HG02943 (cell line): ENCODE results near the gene FTO.
A peak's percentile ranks its signal among the peaks of the same experiment; 100 is the strongest.
"Not testable (repeated sequence)": the region's sequence is repeated elsewhere in the genome, so short reads cannot be mapped to it uniquely, and the experiment has no call there.

ENCODE experiments used
- ATAC-seq: cut with Tn5 transposase; IDR thresholded peaks from one replicate; pipeline ENCODE4 v1.9.1; 2021; ENCODE audit warnings: mild to moderate bottlenecking, low read depth, moderate library complexity; ENCODE audit not compliant: unreplicated experiment

The FTO gene

GRCh38 chr16:53703590-53704444, at the start of gene FTO, which contains the start of gene RPGRIP1L:
FTO (plus strand) TSS chr16:53704156.
RPGRIP1L (minus strand) TSS chr16:53703859; CDS start chr16:53700723, 3,136 bp downstream.
- peak; percentile 99 for ATAC-seq

DNA sequence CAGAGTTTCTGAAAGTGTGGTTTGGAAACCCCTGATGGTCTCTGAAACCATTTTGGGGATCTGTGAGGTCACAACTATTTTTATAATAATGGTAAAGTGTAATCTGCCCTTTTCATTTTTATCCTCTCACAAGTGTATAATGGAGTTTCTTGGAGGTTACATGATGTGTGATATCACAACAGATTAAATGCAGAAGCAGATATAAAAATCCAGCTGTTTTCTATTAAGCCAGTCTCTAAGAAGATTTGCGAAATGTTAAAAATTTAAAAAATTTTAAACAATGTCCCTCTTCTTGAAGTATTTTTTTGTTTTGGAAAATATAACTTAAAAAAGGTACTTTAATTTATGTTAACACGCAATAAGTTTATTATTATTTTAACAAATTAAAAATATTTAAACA, 49.0 kb upstream of the FTO start:
- ATAC-seq, result no peak

- no peak for ATAC-seq
Measured at GRCh38 chr16:53662072-53662471, 41.9 kb upstream of the FTO start.

- no peak for ATAC-seq
Measured at GRCh38 chr16:53664724-53665345, 39.1 kb upstream of the FTO start.

DNA sequence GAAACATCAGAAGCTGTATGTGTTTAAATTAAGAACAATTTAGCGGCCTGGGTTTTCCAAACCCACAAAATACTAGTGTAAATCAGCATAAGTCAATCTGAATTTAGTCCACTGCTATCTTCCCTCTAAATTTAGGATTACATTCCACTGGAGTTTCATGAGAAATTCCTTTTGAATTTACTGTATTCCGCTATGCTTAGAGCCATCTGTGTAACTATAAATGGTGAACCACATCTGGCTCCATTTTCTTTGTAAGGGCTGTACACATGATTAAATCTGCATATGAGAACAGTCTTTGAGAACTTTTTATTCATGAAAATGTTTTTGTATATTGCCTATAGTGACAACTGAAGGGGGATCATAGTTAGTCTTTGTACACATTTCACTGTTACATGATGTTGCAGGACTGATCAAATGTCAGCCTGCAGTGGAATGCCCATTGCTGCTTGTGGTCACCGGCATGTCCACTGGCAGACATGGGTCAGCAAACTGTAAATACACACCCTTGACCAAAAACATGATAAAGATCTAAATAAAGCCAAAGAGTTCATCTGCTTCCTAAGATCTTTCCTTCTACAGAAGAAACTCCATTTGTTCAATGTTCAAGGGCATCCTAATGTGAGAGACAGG, 37.1 kb upstream of the FTO start:
- no peak for ATAC-seq

DNA sequence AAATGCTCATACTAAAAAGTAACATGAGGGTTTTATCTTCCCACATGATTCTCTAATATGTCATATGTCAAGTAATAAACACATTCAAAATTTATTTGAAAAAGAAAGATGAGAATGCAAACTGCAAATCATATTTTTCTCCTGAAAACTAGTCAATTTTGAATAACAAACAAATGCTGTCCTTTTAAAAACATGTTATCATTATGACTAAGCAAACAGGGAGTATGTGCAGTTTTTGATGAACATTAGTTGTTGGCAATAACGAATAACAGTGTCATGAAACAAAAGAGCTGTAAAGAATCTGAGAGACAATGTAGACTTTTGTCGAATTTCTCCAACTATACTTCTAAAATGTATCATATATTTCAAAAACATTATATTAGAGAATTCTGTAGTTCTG, 35.1 kb upstream of the FTO start:
- ATAC-seq, result no peak

DNA sequence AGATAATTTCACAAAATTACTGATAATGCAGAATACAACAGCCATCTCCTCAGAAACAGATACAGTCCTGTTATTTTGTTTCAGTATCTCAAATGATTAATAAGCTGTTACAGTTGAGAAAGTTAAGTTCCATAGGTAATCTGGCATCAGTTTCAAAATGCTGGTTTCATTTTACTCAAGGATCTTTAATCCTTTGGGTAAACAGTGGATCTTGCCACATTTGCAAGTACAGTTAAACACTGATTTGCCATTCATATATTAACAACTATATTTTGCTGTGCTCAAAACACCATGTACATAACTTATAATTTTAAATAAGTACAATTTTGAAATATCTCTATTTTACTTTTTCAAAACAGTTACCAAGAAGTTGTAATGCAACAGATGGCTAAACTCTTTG, 31.5 kb upstream of the FTO start:
- no peak for ATAC-seq

GRCh38 chr16:53673189-53673588, 30.8 kb upstream of the FTO start:
- ATAC-seq, result no peak

DNA sequence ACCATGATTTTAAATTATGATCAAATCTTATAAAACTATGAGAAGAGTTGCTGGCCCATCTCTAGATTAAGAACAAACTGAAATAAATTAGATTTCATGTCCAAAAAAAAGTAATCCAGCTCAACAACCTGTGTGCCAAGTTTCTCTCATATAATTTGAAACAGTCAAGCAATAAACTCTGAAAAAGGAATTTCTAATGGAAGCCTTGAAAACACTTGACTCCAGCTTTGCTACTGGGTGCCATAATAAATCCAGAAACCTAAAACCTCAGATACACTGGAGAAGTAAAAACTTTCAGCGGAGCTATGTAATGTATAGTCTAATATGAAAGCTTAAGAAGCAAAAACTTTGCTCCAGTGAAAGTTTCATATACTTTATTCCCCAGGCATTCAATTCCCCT, 25.8 kb upstream of the FTO start:
- no peak for ATAC-seq

DNA sequence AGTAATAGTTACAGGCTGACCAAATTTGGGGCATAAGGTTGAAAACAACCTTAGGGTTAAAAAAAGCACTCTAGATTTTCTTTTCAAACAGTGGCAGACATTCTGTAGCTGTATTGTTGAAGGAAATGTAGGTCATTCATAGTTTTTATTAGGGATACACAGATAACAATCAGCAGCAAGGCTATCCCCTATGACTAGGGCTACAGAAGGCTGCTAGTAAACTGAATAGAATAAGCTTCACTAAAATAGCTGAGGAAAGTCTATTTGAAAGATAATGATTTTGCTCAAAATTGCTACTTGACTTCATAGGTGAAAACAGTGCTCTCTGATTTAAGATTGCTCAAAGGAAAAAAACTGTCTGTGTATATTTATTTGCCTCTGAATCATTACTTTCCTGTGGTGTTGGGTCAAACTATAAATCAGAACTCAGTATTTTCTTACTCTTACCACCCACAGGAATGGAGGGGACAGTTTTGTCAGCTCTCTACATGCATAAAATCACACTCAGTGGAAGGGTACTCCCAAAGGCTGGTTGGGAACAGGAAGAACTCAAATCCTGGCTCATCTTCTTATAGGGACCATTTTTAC, 25.1 kb upstream of the FTO start:
- ATAC-seq, result no peak

GRCh38 chr16:53680756-53681155, 23.2 kb upstream of the FTO start:
- ATAC-seq, result no peak

DNA sequence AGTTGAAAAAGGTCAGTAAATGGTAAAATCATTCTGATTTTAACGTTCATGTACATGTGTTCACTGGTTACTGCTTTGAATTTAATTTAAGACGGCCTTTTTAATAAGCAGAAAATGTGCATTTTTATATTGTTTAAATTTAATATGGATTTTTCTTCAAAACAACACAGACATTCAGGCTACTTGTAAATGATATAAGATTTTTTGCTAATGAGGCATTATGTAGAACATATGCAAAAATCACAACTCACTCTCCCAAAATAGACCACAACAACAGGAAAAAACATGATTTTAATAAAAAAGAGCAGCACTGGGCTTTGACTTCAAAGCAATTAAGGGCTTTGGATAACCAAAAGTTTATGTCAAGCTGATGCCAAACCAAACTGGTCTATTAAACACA, 22.6 kb upstream of the FTO start:
- no peak for ATAC-seq

GRCh38 chr16:53685334-53685733, 18.6 kb upstream of the FTO start:
- not testable (repeated sequence) for ATAC-seq

GRCh38 chr16:53686710-53687109, 17.2 kb upstream of the FTO start:
- no peak for ATAC-seq

- no peak for ATAC-seq
Measured at GRCh38 chr16:53689636-53690035, 14.3 kb upstream of the FTO start.

- ATAC-seq, result no peak
Measured at GRCh38 chr16:53690771-53691170, 13.2 kb upstream of the FTO start.

- ATAC-seq, result no peak
Measured at GRCh38 chr16:53692146-53692545, 11.8 kb upstream of the FTO start.

GRCh38 chr16:53693320-53693719, 10.6 kb upstream of the FTO start:
- no peak for ATAC-seq

- ATAC-seq, result no peak
Measured at GRCh38 chr16:53695070-53695469, 8.9 kb upstream of the FTO start.

GRCh38 chr16:53698271-53698670, 5.7 kb upstream of the FTO start:
- not testable (repeated sequence) for ATAC-seq

DNA sequence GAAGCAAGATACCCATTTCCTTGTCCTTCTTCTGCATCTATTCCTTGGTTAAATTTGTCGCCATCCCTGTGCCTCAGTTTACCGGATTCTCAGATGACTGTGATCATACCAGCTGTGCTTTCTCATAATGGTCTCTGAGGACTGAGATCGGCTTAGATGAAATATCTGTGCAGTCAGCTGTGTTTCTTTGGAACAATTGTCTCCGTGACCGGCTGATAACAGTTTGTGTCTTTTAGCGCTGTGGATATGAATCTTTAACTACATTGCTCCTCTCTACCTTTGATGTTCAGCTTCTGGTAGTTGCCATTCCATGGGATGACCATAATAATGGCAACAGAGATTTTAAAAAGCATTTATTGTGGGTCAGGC, 473 bp downstream of the FTO start:
- no peak for ATAC-seq
